IPS-15b (cell line): ENCODE data around the gene ELOA.
"Not testable (repeated sequence)": the region's sequence is repeated elsewhere in the genome, so short reads cannot be mapped to it uniquely, and the experiment has no call there.

Source experiments
- H3K27me3 ChIP-seq: one replicate; pipeline ENCODE4 v1.6.1; 2013; ENCODE audit warnings: low read length; ENCODE audit not compliant: control insufficient read depth, insufficient read depth
- H3K36me3 ChIP-seq: one replicate; pipeline ENCODE4 v1.6.1; 2013; ENCODE audit warnings: low read length; ENCODE audit not compliant: control insufficient read depth, insufficient read depth
- H3K4me1 ChIP-seq: one replicate; pipeline ENCODE4 v1.6.1; 2013; ENCODE audit warnings: mild to moderate bottlenecking, low read length; ENCODE audit not compliant: control insufficient read depth, insufficient read depth
- H3K4me3 ChIP-seq: one replicate; pipeline ENCODE4 v1.5.1; 2013; ENCODE audit warnings: low read depth, low read length
- H3K9ac ChIP-seq: one replicate; pipeline ENCODE4 v1.6.1; 2013; ENCODE audit warnings: low read depth, mild to moderate bottlenecking, low read length
- H3K9me3 ChIP-seq: one replicate; pipeline ENCODE4 v1.6.1; 2013; ENCODE audit warnings: mild to moderate bottlenecking, low read length; ENCODE audit not compliant: control insufficient read depth, insufficient read depth

ELOA gene

GRCh38 chr1:23772049-23772853 is 29.0 kb downstream of the ELOA start:
- Histone ChIP-seq H3K4me1 (no peaks in the 10 kb centered on the region), H3K9me3 (no peaks in the 10 kb centered on the region), H3K9ac (no peak overlapping the region)

GRCh38 chr1:23772854-23773242 is 29.6 kb downstream of the ELOA start:
- Histone ChIP-seq H3K9ac (no peak overlapping the region), H3K4me1 (no peaks in the 10 kb centered on the region), H3K36me3 (peaks cover 2% of the 10 kb centered on the region), H3K9me3 (no peaks in the 10 kb centered on the region), H3K4me3 (no peak overlapping the region), H3K27me3 (no peaks in the 10 kb centered on the region)

More at GRCh38 chr1:23772049-23772853, 29.0 kb downstream of the ELOA start:
- no peaks in the 10 kb centered on the region for H3K27me3 ChIP-seq
- peaks cover 2% of the 10 kb centered on the region for H3K36me3 ChIP-seq
- H3K4me3 ChIP-seq = no peak overlapping the region

GRCh38 chr1:23774174-23774880 is 31.1 kb downstream of the ELOA start:
- H3K9me3 ChIP-seq = no peaks in the 10 kb centered on the region
- H3K27me3 ChIP-seq = no peaks in the 10 kb centered on the region
- H3K36me3 ChIP-seq = peaks cover 2% of the 10 kb centered on the region
- H3K4me1 ChIP-seq = peaks cover 4% of the 10 kb centered on the region
- H3K9ac ChIP-seq = no peak overlapping the region
- no peak overlapping the region for H3K4me3 ChIP-seq

- Histone ChIP-seq H3K27me3 (no peaks in the 10 kb centered on the region), H3K4me3 (no peak overlapping the region), H3K9ac (no peak overlapping the region), H3K9me3 (no peaks in the 10 kb centered on the region), H3K36me3 (no peaks in the 10 kb centered on the region), H3K4me1 (peaks cover 6% of the 10 kb centered on the region)
These were observed 32.9 kb downstream of the ELOA start for GRCh38 chr1:23776217-23776616.

GRCh38 chr1:23777979-23778814 is 34.9 kb downstream of the ELOA start, which contains the start of gene PITHD1:
Gene PITHD1 (plus strand): TSS chr1:23778418. CDS start chr1:23778516, 98 bp downstream.
- Histone ChIP-seq H3K36me3 (peaks cover 2% of the 10 kb centered on the region), H3K4me3 (peak within 1 kb of the TSS; percentile 100), H3K9me3 (no peaks in the 10 kb centered on the region), H3K9ac (peak within 1 kb of the TSS; percentile 89), H3K4me1 (peaks cover 6% of the 10 kb centered on the region), H3K27me3 (no peaks in the 10 kb centered on the region)

GRCh38 chr1:23779826-23780371 is 36.6 kb downstream of the ELOA start:
- no peaks in the 10 kb centered on the region for H3K9me3 ChIP-seq
- H3K4me3 ChIP-seq = no peak overlapping the region
- H3K4me1 ChIP-seq = peaks cover 6% of the 10 kb centered on the region
- H3K9ac ChIP-seq = no peak overlapping the region
- H3K27me3 ChIP-seq = no peaks in the 10 kb centered on the region
- peaks cover 2% of the 10 kb centered on the region for H3K36me3 ChIP-seq

GRCh38 chr1:23783141-23783540 is 39.9 kb downstream of the ELOA start:
- not testable (repeated sequence) for H3K9me3 ChIP-seq, H3K4me1 ChIP-seq, H3K27me3 ChIP-seq, H3K9ac ChIP-seq, H3K36me3 ChIP-seq, H3K4me3 ChIP-seq

GRCh38 chr1:23784846-23785245 is 41.6 kb downstream of the ELOA start:
- Histone ChIP-seq H3K9ac (no peak overlapping the region), H3K9me3 (no peaks in the 10 kb centered on the region), H3K36me3 (peaks cover 8% of the 10 kb centered on the region)

GRCh38 chr1:23787701-23788100 is 44.4 kb downstream of the ELOA start:
- peaks cover 6% of the 10 kb centered on the region for H3K4me1 ChIP-seq
- peaks cover 8% of the 10 kb centered on the region for H3K36me3 ChIP-seq
- no peak overlapping the region for H3K4me3 ChIP-seq
- no peak overlapping the region for H3K9ac ChIP-seq
- no peaks in the 10 kb centered on the region for H3K9me3 ChIP-seq
- H3K27me3 ChIP-seq = no peaks in the 10 kb centered on the region

More at GRCh38 chr1:23784846-23785245, 41.6 kb downstream of the ELOA start:
- Histone ChIP-seq H3K27me3 (no peaks in the 10 kb centered on the region), H3K4me3 (no peak overlapping the region), H3K4me1 (no peaks in the 10 kb centered on the region)

GRCh38 chr1:23788695-23789094 is 45.4 kb downstream of the ELOA start:
- Histone ChIP-seq H3K36me3 (peaks cover 17% of the 10 kb centered on the region), H3K4me1 (peaks cover 6% of the 10 kb centered on the region), H3K9me3 (no peaks in the 10 kb centered on the region), H3K27me3 (no peaks in the 10 kb centered on the region), H3K9ac (no peak overlapping the region), H3K4me3 (no peak overlapping the region)
